Measurements from ENCODE around the gene PSMB11.

Gene PSMB11

GRCh38 chr14:23085458-23085857 lies 43.4 kb downstream of the PSMB11 start:
- DNase-seq (ENCODE audit: low read depth, low spot score), result no peak

DNA sequence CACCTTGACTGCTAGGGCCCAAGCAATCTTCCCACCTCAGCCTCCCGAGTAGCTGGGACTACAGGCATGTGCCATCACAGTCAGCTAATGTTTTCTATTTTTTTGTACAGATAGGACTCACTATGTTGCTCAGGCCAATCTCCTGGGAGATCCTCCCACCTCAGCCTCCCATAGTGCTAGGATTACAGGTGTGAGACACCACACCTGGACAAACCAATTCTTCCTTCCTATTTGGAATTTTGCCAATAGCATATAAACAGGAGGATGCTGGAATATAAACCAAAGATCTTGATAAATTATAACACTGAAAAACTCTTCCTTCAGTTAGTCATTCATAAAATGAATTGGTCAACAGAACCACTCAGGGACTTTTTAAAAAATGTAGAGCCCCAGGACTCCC lies 44.6 kb downstream of the PSMB11 start:
- no peak for DNase-seq (ENCODE audit: low read depth, low spot score)

GRCh38 chr14:23089498-23090253 lies 47.7 kb downstream of the PSMB11 start:
- no peak for DNase-seq (ENCODE audit: low read depth, low spot score)

- no peak for DNase-seq (ENCODE audit: low read depth, low spot score)
These were observed 48.2 kb downstream of the PSMB11 start for GRCh38 chr14:23090254-23090636.

DNA sequence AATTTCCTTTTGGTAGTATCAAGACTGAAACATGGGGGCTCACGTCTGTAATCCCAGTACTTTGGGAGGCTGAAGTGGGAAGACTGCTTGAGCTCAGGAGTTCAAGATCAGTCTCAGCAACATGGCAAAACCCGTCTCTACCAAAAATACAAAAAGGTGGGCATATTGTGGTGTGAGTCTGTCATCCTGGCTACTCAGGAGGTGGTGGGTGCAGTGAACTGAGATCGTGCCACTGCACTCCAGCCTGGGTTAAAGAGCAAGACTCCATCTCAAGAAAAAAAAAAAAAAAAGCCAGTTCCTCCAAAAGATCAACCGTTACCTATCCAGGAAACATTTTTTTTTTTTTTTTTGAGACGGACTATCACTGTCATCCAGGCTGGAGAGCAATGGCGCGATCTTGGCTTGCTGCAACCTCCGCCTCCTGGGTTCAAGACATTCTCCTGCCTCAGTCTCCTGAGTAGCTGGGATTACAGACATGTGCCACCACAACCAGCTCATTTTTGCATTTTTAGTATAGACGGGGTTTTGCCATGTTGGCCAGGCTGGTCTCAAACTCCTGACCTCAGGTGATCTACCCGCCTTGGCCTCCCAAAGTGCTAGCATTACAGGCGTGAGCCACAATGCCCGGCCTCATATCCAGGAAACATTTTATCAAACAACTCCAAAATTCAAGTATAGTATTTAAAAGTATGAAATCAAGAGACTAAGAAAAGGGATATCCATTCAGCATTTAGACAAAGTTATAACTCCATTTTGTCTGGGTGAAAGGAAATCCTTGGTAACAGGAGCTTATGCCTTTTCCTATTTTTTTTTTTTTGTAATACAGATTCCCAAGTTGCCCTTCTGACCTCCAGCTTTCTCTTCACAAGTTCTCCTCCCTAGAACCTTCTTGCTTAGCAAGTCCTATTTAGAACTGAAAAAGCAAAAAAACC lies 49.5 kb downstream of the PSMB11 start:
- no peak for DNase-seq (ENCODE audit: low read depth, low spot score)

- no peak for DNase-seq (ENCODE audit: low read depth, low spot score)
These were observed 51.1 kb downstream of the PSMB11 start for GRCh38 chr14:23093104-23093503.

GRCh38 chr14:23093526-23093925 lies 51.5 kb downstream of the PSMB11 start:
- DNase-seq (ENCODE audit: low read depth, low spot score), result no peak
